Hepatocyte (in vitro differentiated cells): ENCODE results near the gene NXT1.

Experiments used
- CTCF ChIP-seq: fragments of 200-600 bp; sonication (generic); IDR thresholded peaks from 2 replicates; pipeline ENCODE4 v1.5.1; 2016; ENCODE audit warnings: antibody characterized with exemption, mild to moderate bottlenecking; ENCODE audit not compliant: poor library complexity
- EZH2 ChIP-seq: fragments of 200-600 bp; sonication (generic); IDR thresholded peaks from 2 replicates; pipeline ENCODE4 v1.6.1; 2016; ENCODE audit warnings: antibody characterized with exemption, mild to moderate bottlenecking, borderline replicate concordance
- EZH2phosphoT487 ChIP-seq: fragments of 200-600 bp; sonication (generic); IDR thresholded peaks from one replicate; pipeline ENCODE4 v1.6.1; 2018; ENCODE audit warnings: antibody characterized with exemption, mild to moderate bottlenecking, low read depth, moderate library complexity; ENCODE audit not compliant: unreplicated experiment, severe bottlenecking

GRCh38 chr20:23386304-23387117 lies 35.9 kb downstream of the NXT1 start:
- TF ChIP-seq CTCF (no peak), EZH2 (no peak), EZH2phosphoT487 (no peak)
